ENCODE data around the gene PCK1. TPM values are rescaled to one million over a fixed set of nuclear protein-coding genes. Genes with fewer than 3 reads are reported as not detected.

PCK1 gene
- total and polyA plus RNA-seq, 2 donors (not counting 1 experiment from before 2014, with no cell fraction given), result under 0.01 TPM; not detected in 1

DNA sequence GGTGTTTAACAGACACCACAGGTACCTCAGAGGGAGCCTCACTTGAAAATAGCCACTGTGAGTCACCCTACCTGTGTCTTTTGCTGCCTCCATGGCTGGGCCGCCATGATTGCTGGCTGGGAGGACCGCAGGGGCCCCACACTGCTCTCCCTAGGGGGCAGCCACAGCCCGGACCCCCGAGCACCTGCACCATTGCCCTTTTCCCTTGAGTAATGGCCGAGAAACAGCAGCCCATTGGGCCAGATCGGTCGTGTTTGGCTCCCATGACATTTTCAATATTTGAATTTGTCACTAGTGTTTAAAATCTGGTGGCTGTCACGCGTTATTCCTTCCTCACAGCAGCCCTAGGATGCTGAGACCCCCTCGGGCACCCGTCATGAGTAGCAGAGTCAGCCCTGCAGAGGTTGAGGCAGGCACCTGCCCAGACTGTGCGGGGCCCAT lies 52.6 kb downstream of the PCK1 start:
- no peaks in the 10 kb centered on the region for H4K20me1 ChIP-seq (ENCODE audit: control insufficient read depth, extremely low read depth, insufficient read depth, low read length)
- no peak overlapping the region for H2AFZ ChIP-seq (ENCODE audit: low read length)
- H3K4me3 ChIP-seq (replicated peaks in 1 of 4; ENCODE audit: control extremely low read depth in 1 of 4, insufficient read depth in 1 of 4, low read depth in 3 of 4, low read length in 4 of 4), result no peak overlapping the region
- H3K4me1 ChIP-seq (ENCODE audit: control insufficient read depth, extremely low read depth, insufficient read depth, low read length), result no peaks in the 10 kb centered on the region
- no peak for TF ChIP-seq EZH2 (IDR thresholded peaks at IDR 0.05; ENCODE audit: low read length, missing control alignments)
- TF ChIP-seq, protein P1, sequence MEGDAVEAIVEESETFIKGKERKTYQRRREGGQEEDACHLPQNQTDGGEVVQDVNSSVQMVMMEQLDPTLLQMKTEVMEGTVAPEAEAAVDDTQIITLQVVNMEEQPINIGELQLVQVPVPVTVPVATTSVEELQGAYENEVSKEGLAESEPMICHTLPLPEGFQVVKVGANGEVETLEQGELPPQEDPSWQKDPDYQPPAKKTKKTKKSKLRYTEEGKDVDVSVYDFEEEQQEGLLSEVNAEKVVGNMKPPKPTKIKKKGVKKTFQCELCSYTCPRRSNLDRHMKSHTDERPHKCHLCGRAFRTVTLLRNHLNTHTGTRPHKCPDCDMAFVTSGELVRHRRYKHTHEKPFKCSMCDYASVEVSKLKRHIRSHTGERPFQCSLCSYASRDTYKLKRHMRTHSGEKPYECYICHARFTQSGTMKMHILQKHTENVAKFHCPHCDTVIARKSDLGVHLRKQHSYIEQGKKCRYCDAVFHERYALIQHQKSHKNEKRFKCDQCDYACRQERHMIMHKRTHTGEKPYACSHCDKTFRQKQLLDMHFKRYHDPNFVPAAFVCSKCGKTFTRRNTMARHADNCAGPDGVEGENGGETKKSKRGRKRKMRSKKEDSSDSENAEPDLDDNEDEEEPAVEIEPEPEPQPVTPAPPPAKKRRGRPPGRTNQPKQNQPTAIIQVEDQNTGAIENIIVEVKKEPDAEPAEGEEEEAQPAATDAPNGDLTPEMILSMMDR (conservative IDR thresholded peaks at IDR 0.05 in 1 of 2, IDR thresholded peaks at IDR 0.05 in 1 of 2; ENCODE audit: low read depth in 1 of 2, low read length in 2 of 2), result no peak
- no peaks in the 10 kb centered on the region for H3K27me3 ChIP-seq (ENCODE audit: control insufficient read depth, insufficient read depth, low read length)
- no peak overlapping the region for H3K4me2 ChIP-seq (ENCODE audit: extremely low read depth, insufficient read depth, low read length)
- H3K27ac ChIP-seq (ENCODE audit: insufficient read depth, low read length), result no peak overlapping the region
- DNase-seq (ENCODE audit: low read depth in 2 of 2), result no peak
- no peaks in the 10 kb centered on the region for H3K9me3 ChIP-seq (ENCODE audit: control insufficient read depth, insufficient read depth, low read depth, low read length)
- H3K9ac ChIP-seq (ENCODE audit: insufficient read depth, low read length), result no peak overlapping the region
- no peaks in the 10 kb centered on the region for H3K79me2 ChIP-seq (ENCODE audit: control insufficient read depth, insufficient read depth, low read length)
- no peaks in the 10 kb centered on the region for H3K36me3 ChIP-seq (ENCODE audit: control insufficient read depth, insufficient read depth, low read length)

DNA sequence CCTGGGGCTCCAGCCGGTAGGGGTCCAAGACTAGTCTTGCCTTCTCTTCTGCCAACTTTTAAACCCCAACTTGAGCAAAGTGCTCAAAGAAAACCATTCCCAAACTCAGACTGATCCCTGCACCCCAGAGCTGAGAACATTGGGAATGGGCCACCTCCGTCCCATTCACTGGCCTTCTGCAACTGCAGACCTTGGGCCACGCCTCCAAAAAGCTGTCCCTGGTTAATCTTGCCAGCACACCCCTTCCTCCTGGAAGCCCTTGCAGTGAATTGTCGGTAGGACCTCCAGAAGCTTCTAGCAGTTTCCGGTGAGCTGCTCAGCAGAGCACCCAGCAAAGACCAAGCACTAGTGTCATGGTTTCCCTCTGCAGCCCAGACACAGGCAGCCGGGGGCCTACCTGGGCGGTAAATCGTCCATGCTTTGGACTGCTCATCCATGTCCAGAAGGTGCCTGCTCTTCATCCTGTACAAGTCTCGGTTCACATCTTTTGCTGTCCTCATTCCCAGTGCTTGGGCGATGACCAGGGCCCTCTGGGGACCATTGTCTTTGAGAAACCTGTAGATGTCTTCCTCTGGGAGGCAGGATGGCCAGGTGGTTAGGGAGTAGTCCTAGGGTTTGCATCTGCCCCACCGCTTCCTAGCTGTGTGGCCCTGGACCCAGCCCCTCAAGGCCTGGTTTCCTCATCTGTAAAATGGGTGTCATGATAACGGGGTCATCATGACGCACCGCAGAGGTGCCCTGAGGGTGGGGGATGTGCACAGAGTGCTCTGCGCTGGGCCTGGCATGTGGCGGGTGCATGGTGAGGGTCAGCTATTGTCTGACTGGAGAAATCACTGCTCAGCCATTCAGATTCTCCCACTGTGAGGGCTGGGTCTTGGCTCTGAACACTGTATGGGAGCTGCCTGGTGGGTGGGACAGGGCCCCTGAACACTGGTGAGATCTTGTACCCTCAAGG lies 53.9 kb downstream of the PCK1 start:
- Histone ChIP-seq H3K4me2 (ENCODE audit: extremely low read depth, insufficient read depth, low read length) (no peak overlapping the region), H3K36me3 (ENCODE audit: control insufficient read depth, insufficient read depth, low read length) (no peaks in the 10 kb centered on the region), H3K9ac (ENCODE audit: insufficient read depth, low read length) (no peak overlapping the region), H3K4me1 (ENCODE audit: control insufficient read depth, extremely low read depth, insufficient read depth, low read length) (no peaks in the 10 kb centered on the region), H3K27ac (ENCODE audit: insufficient read depth, low read length) (no peak overlapping the region), H3K27me3 (ENCODE audit: control insufficient read depth, insufficient read depth, low read length) (no peaks in the 10 kb centered on the region), H3K4me3 (replicated peaks in 1 of 4; ENCODE audit: control extremely low read depth in 1 of 4, insufficient read depth in 1 of 4, low read depth in 3 of 4, low read length in 4 of 4) (no peak overlapping the region), H2AFZ (ENCODE audit: low read length) (no peak overlapping the region), H3K79me2 (ENCODE audit: control insufficient read depth, insufficient read depth, low read length) (no peaks in the 10 kb centered on the region), H4K20me1 (ENCODE audit: control insufficient read depth, extremely low read depth, insufficient read depth, low read length) (no peaks in the 10 kb centered on the region), H3K9me3 (ENCODE audit: control insufficient read depth, insufficient read depth, low read depth, low read length) (no peaks in the 10 kb centered on the region)
- TF ChIP-seq, protein P1 (conservative IDR thresholded peaks at IDR 0.05 in 1 of 2, IDR thresholded peaks at IDR 0.05 in 1 of 2; ENCODE audit: low read depth in 1 of 2, low read length in 2 of 2), result no peak
- no peak for TF ChIP-seq EZH2 (IDR thresholded peaks at IDR 0.05; ENCODE audit: low read length, missing control alignments)
- no peak for DNase-seq (ENCODE audit: low read depth in 2 of 2)

DNA sequence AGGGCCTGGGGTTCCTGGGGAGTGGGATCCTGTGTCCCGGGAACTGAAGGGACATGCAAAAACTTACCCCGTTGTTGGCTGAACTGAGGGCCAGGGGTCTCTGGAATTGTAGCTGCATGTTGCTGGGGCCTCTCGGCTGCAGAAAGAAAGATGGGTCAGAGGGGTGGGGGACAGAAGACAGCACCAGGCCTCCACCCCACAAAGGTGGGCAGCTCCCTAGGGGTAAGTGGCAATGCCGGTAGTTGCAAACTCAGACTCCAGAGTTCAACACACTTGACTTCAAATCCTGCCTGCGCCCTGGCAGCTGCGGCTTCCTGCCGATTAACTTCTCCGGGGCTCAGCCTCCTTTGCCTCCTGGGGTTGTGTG lies 54.5 kb downstream of the PCK1 start:
- H3K27me3 ChIP-seq (ENCODE audit: control insufficient read depth, insufficient read depth, low read length), result no peaks in the 10 kb centered on the region
- no peak overlapping the region for H3K4me3 ChIP-seq (replicated peaks in 1 of 4; ENCODE audit: control extremely low read depth in 1 of 4, insufficient read depth in 1 of 4, low read depth in 3 of 4, low read length in 4 of 4)
- no peaks in the 10 kb centered on the region for H3K9me3 ChIP-seq (ENCODE audit: control insufficient read depth, insufficient read depth, low read depth, low read length)
- DNase-seq (ENCODE audit: low read depth in 2 of 2), result no peak
- H2AFZ ChIP-seq (ENCODE audit: low read length), result no peak overlapping the region
- no peak for TF ChIP-seq EZH2 (IDR thresholded peaks at IDR 0.05; ENCODE audit: low read length, missing control alignments)
- TF ChIP-seq, protein P1 (conservative IDR thresholded peaks at IDR 0.05 in 1 of 2, IDR thresholded peaks at IDR 0.05 in 1 of 2; ENCODE audit: low read depth in 1 of 2, low read length in 2 of 2), result no peak
- H3K36me3 ChIP-seq (ENCODE audit: control insufficient read depth, insufficient read depth, low read length), result no peaks in the 10 kb centered on the region
- no peaks in the 10 kb centered on the region for H3K4me1 ChIP-seq (ENCODE audit: control insufficient read depth, extremely low read depth, insufficient read depth, low read length)
- no peaks in the 10 kb centered on the region for H4K20me1 ChIP-seq (ENCODE audit: control insufficient read depth, extremely low read depth, insufficient read depth, low read length)
- no peak overlapping the region for H3K27ac ChIP-seq (ENCODE audit: insufficient read depth, low read length)
- no peak overlapping the region for H3K4me2 ChIP-seq (ENCODE audit: extremely low read depth, insufficient read depth, low read length)
- H3K79me2 ChIP-seq (ENCODE audit: control insufficient read depth, insufficient read depth, low read length), result no peaks in the 10 kb centered on the region
- H3K9ac ChIP-seq (ENCODE audit: insufficient read depth, low read length), result no peak overlapping the region

Data from fibroblast of lung (primary cell).